ENCODE results near the gene CD74. TPM values are rescaled to one million over a fixed set of nuclear protein-coding genes. Genes with fewer than 3 reads are reported as not detected.
A peak's percentile ranks its signal among the peaks of the same experiment; 100 is the strongest.

The CD74 gene
- total and polyA plus RNA-seq, 10 of the 15 experiments (the other 5 are each of a cell fraction or from before 2014, with no cell fraction given): 1,387 to 11,063 (median 3,922) TPM

DNA sequence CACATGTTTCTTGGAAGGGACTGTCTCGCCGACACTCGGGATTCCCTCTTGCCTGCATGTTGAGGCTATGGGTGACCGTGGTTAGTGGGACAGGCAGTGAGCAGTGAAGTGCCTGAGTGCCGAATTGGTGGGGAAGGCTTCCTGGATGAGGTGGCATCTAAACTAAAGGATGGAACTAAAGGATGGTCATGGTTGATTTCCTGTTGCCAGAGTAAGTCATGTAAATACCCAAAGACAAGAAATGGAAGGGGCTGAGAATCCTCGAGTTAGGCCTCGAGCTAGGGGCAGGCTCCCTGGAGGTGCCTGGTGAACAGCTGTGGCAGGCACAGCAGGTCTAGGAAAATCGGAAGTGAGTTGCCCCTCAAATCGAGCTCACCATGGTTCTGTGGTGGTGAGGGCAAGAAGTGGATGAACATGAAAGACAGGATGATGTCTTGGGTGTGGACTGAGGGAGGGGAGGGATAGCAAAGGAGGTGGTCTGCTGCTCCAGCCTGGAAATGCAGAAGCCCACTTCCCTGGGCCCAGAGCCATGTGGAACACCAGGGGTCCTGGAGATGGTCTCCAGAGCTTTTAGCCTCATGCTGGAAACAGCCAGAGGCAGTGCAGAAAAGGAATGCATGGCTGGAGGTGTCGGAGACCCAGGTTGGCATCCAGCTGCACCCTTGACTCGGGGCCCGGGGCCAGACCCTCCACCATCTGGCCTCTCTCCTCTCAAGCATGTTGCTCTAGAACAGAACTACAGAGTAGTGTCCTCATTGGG, 12.2 kb downstream of the CD74 start (continued):
- TF ChIP-seq, protein P1, sequence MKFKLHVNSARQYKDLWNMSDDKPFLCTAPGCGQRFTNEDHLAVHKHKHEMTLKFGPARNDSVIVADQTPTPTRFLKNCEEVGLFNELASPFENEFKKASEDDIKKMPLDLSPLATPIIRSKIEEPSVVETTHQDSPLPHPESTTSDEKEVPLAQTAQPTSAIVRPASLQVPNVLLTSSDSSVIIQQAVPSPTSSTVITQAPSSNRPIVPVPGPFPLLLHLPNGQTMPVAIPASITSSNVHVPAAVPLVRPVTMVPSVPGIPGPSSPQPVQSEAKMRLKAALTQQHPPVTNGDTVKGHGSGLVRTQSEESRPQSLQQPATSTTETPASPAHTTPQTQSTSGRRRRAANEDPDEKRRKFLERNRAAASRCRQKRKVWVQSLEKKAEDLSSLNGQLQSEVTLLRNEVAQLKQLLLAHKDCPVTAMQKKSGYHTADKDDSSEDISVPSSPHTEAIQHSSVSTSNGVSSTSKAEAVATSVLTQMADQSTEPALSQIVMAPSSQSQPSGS (IDR thresholded peaks at IDR 0.05; ENCODE audit: low read length): no peak
- no peak for TF ChIP-seq NR2C2 (IDR thresholded peaks at IDR 0.05; ENCODE audit: borderline replicate concordance, control insufficient read depth, insufficient read length, low read depth)
- no peak for TF ChIP-seq SUZ12 (IDR thresholded peaks at IDR 0.05; ENCODE audit: unreplicated experiment)
- TF ChIP-seq RELB (IDR thresholded peaks at IDR 0.05; ENCODE audit: low read depth): no peak
- no peak for TF ChIP-seq NKRF (conservative IDR thresholded peaks at IDR 0.05)
- TF ChIP-seq MAX (IDR thresholded peaks at IDR 0.05; ENCODE audit: low read depth, low read length): no peak
- no peak for TF ChIP-seq ZNF622 (IDR thresholded peaks at IDR 0.05)
- TF ChIP-seq NRF1 (conservative IDR thresholded peaks at IDR 0.05; ENCODE audit: low read depth, low read length): no peak
- no peak for TF ChIP-seq JUNB (IDR thresholded peaks at IDR 0.05)
- no peak for TF ChIP-seq ZZZ3 (IDR thresholded peaks at IDR 0.05; ENCODE audit: control insufficient read depth, insufficient read length, low read depth)
- TF ChIP-seq MEF2B (IDR thresholded peaks at IDR 0.05; ENCODE audit: partially characterized antibody, poor library complexity, severe bottlenecking): no peak
- no peak for TF ChIP-seq NFIC (IDR thresholded peaks at IDR 0.05; ENCODE audit: low read depth, low read length)
- TF ChIP-seq, protein P2, sequence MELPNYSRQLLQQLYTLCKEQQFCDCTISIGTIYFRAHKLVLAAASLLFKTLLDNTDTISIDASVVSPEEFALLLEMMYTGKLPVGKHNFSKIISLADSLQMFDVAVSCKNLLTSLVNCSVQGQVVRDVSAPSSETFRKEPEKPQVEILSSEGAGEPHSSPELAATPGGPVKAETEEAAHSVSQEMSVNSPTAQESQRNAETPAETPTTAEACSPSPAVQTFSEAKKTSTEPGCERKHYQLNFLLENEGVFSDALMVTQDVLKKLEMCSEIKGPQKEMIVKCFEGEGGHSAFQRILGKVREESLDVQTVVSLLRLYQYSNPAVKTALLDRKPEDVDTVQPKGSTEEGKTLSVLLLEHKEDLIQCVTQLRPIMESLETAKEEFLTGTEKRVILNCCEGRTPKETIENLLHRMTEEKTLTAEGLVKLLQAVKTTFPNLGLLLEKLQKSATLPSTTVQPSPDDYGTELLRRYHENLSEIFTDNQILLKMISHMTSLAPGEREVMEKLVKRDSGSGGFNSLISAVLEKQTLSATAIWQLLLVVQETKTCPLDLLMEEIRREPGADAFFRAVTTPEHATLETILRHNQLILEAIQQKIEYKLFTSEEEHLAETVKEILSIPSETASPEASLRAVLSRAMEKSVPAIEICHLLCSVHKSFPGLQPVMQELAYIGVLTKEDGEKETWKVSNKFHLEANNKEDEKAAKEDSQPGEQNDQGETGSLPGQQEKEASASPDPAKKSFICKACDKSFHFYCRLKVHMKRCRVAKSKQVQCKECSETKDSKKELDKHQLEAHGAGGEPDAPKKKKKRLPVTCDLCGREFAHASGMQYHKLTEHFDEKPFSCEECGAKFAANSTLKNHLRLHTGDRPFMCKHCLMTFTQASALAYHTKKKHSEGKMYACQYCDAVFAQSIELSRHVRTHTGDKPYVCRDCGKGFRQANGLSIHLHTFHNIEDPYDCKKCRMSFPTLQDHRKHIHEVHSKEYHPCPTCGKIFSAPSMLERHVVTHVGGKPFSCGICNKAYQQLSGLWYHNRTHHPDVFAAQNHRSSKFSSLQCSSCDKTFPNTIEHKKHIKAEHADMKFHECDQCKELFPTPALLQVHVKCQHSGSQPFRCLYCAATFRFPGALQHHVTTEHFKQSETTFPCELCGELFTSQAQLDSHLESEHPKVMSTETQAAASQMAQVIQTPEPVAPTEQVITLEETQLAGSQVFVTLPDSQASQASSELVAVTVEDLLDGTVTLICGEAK (IDR thresholded peaks at IDR 0.05; ENCODE audit: borderline replicate concordance): no peak
- TF ChIP-seq POLR2A (IDR thresholded peaks at IDR 0.05; ENCODE audit: low read depth, low read length): peak; percentile 92
- TF ChIP-seq, protein P3, sequence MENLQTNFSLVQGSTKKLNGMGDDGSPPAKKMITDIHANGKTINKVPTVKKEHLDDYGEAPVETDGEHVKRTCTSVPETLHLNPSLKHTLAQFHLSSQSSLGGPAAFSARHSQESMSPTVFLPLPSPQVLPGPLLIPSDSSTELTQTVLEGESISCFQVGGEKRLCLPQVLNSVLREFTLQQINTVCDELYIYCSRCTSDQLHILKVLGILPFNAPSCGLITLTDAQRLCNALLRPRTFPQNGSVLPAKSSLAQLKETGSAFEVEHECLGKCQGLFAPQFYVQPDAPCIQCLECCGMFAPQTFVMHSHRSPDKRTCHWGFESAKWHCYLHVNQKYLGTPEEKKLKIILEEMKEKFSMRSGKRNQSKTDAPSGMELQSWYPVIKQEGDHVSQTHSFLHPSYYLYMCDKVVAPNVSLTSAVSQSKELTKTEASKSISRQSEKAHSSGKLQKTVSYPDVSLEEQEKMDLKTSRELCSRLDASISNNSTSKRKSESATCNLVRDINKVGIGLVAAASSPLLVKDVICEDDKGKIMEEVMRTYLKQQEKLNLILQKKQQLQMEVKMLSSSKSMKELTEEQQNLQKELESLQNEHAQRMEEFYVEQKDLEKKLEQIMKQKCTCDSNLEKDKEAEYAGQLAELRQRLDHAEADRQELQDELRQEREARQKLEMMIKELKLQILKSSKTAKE (IDR thresholded peaks at IDR 0.05; ENCODE audit: low read depth, poor library complexity, severe bottlenecking): no peak
- no peak for TF ChIP-seq CHD4 (IDR thresholded peaks at IDR 0.05)
- TF ChIP-seq SIX5 (IDR thresholded peaks at IDR 0.05; ENCODE audit: low read depth, low read length, severe bottlenecking): no peak

Measured in GM12878 (cell line).